Fibroblast of mammary gland (primary cell): ENCODE results near the gene COQ9.
A peak's percentile ranks its signal among the peaks of the same experiment; 100 is the strongest.

Experiments used
- DNase-seq: peaks from one replicate; pipeline ENCODE4 v3.0.0-alpha.2; 2010; ENCODE audit warnings: low read depth
- H3K4me3 ChIP-seq: 2 replicates; pipeline ENCODE4 v1.5.1; 2011; ENCODE audit warnings: low read depth, mild to moderate bottlenecking, low read length, moderate library complexity; ENCODE audit not compliant: control insufficient read depth
- CTCF ChIP-seq: conservative IDR thresholded peaks from 2 replicates; pipeline ENCODE4 v1.5.1; 2011; ENCODE audit warnings: low read depth, low read length, inconsistent platforms; ENCODE audit not compliant: control insufficient read depth, insufficient read depth

COQ9 gene

DNA sequence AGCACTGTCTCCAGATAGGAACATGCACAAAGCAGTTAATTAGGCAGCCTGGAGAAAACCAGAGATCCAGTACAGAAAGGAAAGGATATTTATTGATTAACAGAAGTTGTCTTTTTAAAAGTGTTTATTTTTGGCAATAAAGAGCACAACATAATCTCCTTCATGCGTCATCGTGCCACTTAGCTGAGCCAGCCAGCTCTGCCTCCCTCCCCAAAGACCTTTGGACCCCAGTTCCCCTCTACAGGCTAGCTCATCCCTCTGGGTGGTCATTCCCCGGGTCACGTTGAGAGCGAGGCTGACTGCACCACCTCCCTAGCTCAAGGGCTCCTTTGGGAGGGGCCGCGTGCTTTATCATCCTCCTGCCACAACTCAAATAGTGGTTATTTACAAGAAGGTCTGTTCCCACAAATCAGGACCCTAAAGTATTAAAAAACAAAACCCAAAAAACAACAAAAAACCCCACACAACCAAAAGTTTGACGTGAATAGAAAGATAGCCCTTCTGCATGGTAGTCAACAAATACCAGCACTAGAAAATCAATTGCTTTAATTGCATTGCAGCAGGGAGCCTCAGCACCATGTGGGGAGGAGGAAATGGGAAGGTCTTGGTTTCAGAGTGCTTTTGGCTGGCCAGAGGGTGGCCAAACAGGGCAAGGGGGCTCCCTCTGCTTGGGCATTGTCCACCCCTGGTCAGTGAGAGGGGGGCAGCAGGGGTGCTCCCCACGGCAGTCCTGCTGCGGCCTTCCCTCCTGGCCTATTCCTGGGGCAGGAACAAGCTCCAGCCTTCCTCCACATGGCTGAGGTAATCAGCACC lies 24.8 kb downstream of the COQ9 start:
- H3K4me3 ChIP-seq: no peak overlapping the region
- no peak for TF ChIP-seq CTCF
- peak; percentile 18 for DNase-seq

DNA sequence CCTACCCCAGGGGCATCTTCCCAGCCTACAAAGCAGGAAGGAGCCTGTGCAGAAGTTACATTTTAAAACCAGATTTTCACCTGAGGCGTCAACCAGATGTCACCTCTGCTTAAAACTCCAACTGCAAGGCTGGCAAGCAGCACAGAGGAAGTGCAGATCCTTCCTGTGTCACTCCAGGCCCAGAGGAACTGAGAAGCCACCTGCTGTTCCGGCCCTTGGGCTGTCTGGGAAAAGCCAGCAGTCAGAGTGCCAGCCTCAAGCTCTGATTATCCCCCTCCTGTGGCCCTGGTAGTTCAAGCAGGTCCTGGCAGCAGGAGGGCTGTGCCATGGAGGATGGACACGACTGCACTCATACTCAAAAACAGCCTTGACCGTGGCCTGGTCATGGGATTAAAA lies 25.4 kb downstream of the COQ9 start:
- no peak overlapping the region for H3K4me3 ChIP-seq
- TF ChIP-seq CTCF: no peak
- no peak for DNase-seq

- no peak for DNase-seq
- no peak for TF ChIP-seq CTCF
- H3K4me3 ChIP-seq: no peak overlapping the region
Observed at GRCh38 chr16:57473176-57473840, 26.0 kb downstream of the COQ9 start.

GRCh38 chr16:57473906-57474305 lies 26.6 kb downstream of the COQ9 start:
- no peak for DNase-seq
- TF ChIP-seq CTCF: no peak
- H3K4me3 ChIP-seq: no peak overlapping the region

DNA sequence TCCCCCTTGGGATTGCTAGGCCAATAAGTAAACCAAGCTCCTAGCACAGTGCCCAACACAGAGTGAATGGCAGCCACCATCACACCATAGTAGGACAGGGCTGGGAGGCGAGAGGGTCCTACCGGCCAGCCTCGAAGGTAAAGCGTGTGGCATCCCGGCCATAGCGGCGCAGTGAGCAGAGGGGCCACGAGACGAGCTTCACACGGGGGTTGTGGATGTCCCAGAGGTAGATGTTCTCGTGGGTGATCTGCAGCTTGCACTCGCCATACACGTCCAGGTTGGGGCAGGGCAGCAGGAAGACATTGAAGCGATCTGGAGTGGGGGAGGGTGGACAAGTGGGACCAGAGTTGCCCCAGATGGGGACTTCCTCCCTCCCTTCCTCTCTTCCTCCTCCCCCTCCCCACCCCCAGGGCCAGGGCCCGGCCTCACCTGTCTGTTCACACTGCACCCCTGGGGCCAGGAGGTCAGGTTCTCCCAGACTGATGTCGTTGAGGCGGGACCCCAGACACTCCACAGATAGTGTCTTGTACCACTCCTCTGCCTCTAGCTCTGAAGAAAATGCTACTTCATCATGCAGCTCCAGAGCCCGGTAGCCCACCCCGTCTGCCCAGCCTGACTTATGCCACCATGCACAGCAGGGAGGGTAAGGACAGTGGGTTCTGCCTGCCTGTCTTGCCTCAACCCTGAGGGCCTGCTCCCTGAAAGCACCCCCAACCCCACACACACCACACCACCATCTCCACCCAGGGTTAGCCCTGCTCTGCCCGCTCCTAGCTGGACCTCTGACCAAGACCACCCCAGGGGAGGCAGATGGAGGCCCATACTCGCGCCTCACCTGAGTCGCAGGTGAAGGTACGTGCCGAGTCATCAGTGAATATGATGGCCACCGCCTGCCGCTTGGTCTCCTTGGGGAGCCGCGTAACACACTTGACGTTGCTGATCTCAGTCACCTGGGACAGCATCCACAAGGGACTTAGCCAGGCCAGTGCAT lies 27.7 kb downstream of the COQ9 start:
- DNase-seq: no peak
- no peak overlapping the region for H3K4me3 ChIP-seq
- TF ChIP-seq CTCF: no peak

GRCh38 chr16:57475711-57476339 lies 28.5 kb downstream of the COQ9 start:
- no peak overlapping the region for H3K4me3 ChIP-seq
- DNase-seq: peak; percentile 18
- peak; percentile 56 for TF ChIP-seq CTCF
